Islet precursor cell (in vitro differentiated cells): ENCODE data around the gene SIGLEC15.
A peak's percentile ranks its signal among the peaks of the same experiment; 100 is the strongest.
"Not testable (repeated sequence)": the region's sequence is repeated elsewhere in the genome, so short reads cannot be mapped to it uniquely, and the experiment has no call there.

ENCODE experiments used
- DNase-seq: peaks from one replicate; pipeline ENCODE4 v3.0.0-alpha.2; 2018

The SIGLEC15 gene

GRCh38 chr18:45820106-45820745 is 5.2 kb upstream of the SIGLEC15 start:
- no peak for DNase-seq

DNA sequence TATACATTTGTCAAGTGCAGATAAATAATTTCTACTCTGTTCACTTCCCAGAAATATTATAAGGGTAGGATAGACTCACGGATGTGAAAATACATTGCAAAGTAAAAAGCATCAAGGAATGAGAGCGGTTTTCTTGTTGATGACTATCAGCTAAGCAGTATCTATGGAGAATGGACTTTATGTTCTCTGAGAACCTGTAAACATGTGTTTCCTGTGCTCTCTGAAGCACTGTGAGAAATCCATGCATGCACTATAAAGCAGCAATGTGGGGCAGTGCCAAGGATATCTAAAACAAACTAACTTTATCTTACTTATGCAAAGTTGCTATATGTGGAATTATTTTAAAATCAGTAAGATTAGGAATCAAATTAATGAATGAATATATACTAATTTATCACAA is 4.4 kb upstream of the SIGLEC15 start:
- no peak for DNase-seq

DNA sequence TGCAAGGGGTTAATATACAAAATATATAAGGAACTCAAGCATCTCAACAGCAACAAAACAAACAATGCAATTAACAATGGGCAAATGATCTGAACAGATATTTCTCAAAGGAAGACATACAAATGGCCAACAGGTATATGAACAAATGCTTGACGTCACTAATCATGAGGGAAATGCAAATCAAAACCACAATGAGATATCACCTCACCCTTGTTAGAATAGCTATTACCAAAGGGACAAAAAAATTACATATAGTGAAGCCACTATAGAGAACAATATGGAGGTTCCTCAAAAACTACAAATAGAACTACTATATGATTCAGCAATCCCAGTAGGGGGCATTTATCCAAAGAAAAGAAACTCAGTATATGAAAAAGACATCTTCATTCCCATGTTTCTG is 3.8 kb upstream of the SIGLEC15 start:
- DNase-seq: no peak

DNA sequence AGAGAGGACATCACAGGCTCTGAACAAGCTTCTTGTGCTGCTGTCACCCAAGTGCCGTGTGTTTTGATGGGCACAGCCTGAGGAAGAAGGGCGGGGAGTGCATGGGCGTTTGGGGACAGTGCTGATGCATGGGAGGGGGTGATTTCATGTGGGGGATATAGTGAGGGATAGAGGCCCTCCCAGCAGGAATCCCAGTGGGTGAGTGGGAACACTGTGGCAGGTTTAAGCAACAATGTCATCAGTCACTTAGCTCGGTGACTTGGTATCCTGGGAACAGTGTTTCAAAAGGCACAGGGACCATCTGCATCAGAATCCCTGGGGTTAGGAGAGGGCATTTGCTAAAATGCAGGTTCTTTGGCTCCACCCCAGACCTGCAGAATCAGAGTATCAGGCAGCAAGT is 609 bp downstream of the SIGLEC15 start:
- DNase-seq: no peak

GRCh38 chr18:45826716-45827115 is 1.2 kb downstream of the SIGLEC15 start:
- DNase-seq: not testable (repeated sequence)

- DNase-seq: peak; percentile 82
Observed at GRCh38 chr18:45828917-45829811, 3.7 kb downstream of the SIGLEC15 start.

- no peak for DNase-seq
Observed at GRCh38 chr18:45829855-45830254, 4.4 kb downstream of the SIGLEC15 start.

- no peak for DNase-seq
Observed at GRCh38 chr18:45830917-45831316, 5.4 kb downstream of the SIGLEC15 start.

- DNase-seq: no peak
Observed at GRCh38 chr18:45833846-45834245, 8.4 kb downstream of the SIGLEC15 start.

DNA sequence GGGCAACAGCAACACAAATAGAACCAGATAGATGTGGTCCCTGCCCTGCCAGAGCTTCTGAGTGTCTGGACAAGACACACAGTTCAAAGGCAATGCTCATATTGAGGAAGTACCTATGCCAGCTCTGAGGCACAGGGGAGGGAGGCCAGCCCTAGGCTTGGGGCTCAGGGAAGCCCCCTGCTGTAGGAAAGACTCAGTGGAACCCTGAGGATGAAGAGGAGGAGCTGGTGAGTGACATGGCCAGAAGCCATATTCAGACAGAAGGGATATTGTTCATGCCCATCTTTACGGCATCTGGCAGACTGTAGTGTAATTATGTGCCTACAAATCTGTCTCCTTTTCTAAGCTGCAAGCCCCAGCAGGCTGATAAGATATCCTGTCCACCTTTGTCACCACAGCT is 8.8 kb downstream of the SIGLEC15 start:
- DNase-seq: peak; percentile 51

DNA sequence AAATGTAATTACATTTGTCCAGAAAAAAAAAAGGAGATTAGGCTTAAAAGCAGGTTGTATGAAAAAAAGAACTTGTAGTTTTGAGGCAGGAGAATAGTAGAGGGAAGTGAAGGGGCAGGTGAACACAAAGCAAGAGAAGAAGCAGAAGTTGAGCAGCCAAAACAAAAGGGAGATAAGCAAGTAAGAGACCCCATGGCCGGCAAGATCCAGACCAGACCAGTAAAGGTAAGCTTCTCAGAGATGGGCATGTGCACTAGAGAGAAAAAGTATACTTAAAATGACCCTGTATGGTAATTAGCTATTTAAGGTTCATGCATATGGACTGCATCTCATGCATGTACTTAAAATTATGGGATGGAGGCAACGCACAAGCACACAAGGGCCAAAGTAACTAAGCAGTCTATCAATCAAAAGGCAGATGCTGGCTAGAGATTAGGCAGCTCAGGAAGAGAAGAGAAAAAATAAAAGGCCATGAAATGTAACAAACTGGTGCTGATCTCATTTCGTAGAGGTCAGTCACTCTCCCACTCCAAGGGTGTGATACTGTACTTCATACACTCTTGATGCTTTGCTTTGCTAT is 9.7 kb downstream of the SIGLEC15 start:
- no peak for DNase-seq

DNA sequence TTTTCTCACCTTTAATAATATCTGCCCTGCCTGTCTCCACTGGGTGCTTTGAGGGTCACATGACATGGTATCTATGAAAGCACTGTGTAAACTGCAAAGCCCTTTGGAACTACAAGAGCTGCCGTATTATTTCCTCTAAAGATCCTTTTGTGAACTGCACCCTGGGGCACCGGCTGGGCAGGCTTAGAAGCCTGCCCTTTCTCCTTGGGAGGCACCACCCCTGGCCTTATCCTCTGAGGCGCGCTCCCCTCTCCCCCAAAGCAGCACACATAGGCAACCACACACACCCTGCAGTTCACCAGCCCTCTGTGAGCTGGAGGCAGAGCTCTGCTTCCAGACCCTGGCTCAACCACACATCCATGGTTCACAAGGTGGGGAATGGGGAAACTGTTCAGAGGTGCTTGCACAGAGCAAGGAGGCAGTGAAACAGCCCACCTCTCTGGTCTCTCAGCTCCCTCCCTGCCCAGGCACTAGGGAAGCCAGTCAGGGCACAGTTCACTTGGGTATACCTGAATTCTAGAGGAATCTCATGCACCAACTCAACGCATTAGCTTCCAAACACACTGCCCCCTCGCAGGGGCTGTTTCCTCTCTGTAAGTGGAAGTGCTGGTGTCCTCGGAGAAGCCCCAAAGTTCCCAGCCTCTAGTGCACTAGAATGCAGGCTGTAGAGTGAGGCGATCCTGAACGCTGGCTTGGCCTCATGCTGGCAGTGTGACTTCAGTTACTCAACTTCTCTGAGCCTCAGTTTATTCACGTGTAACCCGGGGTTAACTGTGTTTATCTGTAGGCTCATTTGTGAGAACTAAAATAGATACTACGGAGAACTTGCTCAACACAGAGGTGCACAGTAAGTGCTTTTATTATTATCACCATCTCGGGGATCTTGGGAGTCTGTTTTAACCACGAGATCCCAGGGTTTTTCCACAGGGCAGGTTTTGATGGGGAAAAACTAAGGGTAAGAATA is 11.0 kb downstream of the SIGLEC15 start:
- no peak for DNase-seq

DNA sequence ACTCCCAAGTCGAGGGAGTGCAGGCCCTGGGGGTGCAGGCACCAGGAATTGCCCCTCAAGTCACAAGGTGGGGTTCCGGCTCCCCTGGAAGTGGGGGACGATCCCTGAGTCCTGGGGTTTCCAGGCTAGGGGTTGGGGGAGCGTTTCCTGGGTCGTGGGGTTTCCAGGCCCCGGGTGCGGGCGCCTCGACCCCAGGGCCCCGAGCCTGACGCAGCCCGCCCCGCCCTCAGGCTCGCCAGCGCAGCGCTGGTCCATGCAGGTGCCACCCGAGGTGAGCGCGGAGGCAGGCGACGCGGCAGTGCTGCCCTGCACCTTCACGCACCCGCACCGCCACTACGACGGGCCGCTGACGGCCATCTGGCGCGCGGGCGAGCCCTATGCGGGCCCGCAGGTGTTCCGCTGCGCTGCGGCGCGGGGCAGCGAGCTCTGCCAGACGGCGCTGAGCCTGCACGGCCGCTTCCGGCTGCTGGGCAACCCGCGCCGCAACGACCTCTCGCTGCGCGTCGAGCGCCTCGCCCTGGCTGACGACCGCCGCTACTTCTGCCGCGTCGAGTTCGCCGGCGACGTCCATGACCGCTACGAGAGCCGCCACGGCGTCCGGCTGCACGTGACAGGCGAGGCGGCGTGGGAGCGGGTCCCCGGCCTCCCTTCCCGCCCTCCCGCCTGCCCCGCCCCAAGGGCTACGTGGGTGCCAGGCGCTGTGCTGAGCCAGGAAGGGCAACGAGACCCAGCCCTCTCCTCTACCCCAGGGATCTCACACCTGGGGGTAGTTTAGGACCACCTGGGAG is 12.0 kb downstream of the SIGLEC15 start:
- peak; percentile 84 for DNase-seq

- no peak for DNase-seq
Observed at GRCh38 chr18:45838302-45839070, 13.0 kb downstream of the SIGLEC15 start.

DNA sequence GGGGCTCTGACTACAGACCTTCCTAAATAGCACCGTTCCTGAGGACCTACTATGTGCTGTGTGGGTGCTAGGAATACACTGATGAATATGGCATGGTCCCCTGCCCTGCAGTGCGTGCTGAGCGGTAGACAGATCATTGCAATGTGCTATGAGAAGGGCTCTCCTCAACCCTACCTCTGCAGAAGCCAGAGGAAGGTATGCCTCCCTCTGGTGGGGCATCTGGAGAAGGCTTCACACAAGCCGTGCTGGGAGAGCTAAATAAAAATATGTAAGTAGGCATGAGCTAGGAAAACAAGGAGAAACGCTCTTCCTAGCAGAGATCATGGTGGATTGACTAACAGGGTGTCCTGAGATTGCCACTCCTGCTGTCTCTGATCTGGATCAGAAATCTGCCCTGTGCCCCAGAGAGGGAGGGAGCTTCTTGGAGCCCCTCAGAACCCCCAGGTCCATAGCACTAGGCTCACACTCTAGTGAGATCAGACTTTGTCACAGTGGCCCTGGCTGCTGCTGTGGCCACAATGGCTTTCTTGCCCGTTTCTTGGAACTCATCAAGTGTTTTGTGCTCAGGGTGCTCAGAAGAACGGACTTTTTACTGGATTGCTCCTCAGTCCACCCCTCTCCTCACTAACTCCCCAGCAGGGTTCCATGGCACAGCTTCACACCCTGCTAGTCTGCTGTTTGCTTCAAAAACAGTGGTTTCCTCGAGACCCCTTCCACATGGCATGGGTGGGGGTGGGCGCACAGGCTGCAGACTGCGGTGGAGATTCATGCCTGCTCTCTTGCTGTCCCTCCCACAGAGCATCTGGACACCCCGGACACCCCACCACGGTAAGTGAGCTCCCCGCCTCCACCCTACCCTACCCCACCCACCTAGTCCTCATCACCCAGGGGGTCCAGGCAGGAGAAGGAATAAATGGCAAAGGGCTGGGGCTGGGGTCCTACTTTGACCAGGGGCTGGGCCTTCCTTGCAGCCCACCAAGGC is 14.2 kb downstream of the SIGLEC15 start:
- peak; percentile 72 for DNase-seq

DNA sequence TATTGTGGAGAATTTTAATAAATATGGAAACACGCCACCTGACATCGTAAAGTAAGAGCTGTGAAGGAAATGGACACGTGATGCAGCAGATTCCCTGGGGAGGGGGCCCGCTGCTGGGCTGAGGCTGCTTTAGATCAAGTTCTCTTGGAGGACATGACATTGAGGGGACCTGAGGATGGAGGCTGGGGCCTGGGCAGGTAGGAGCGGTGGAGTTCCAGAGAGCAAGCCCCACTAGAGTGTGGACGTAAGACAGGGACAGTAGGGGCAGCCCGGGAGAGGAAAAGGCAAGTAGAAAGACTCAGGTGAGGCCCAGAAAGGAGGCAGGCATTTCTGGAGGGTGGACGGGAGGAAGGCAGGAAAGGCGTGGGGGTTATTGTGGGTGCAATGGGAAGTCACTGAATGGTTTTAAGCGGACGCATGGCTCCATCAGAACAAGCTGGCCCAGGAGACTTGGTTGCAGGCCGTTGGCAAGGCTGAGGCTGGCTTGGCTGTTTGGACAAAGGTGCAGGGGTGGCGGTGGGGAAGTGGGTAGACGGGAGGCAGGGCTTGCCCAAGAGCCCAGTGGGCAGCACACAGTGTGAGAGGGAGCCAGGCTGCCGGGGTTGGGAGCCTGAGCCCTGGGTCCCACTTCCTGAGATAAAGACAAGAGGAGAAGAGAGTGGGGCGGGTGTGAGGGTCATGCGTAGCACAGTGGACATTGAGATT is 15.7 kb downstream of the SIGLEC15 start:
- DNase-seq: no peak

- no peak for DNase-seq
Observed at GRCh38 chr18:45841765-45842442, 16.4 kb downstream of the SIGLEC15 start.

DNA sequence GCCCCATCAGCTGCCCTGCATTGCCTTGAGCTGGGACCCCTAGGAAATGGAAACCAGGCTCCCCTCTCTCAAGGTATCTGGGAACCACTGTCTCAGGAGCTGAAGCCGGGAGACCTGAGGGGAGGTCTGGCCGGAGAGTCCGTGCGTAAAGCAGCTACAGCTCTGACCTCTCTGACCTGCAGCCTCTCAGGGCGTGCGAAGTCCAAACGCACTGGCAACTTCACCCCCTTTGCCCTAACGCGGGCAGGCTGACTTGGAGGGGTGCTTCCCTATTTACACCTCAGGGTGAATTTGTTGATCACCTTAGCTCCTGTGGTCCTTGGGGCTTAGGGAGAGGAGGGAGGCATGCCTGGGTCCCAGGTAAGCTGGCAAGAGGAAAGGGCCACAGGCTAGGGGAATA is 17.5 kb downstream of the SIGLEC15 start:
- DNase-seq: no peak

DNA sequence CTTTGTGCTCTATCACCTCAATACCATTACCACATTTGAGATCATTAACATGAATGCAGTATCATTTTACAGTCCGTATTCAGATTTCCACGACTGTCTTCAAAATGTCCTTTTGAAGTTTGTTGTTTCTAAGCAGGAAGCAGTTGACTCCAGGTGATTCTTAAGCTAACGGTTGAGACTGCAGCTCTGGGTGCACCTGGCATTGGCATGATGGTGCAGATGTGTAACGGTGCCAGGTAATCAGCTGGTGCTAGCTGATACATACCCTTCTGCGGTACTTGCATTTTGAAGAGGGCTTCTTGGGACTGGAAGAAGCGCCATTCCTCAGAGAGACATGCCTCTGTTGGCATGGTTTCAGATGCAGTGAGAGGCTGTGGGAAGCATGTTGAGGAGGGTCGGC is 19.5 kb downstream of the SIGLEC15 start:
- DNase-seq: no peak
